HG03135 (cell line): ENCODE measurements around the gene DKK2.
"Not testable (repeated sequence)": the region's sequence is repeated elsewhere in the genome, so short reads cannot be mapped to it uniquely, and the experiment has no call there.

Experiments used
- ATAC-seq: cut with Tn5 transposase; IDR thresholded peaks from one replicate; pipeline ENCODE4 v1.9.1; 2021; ENCODE audit warnings: mild to moderate bottlenecking, moderate library complexity; ENCODE audit not compliant: unreplicated experiment

DKK2 gene

GRCh38 chr4:106914223-106914622 is 121.9 kb downstream of the DKK2 start:
- no peak for ATAC-seq

- ATAC-seq = no peak
Observed at GRCh38 chr4:106909486-106910188, 126.5 kb downstream of the DKK2 start.

DNA sequence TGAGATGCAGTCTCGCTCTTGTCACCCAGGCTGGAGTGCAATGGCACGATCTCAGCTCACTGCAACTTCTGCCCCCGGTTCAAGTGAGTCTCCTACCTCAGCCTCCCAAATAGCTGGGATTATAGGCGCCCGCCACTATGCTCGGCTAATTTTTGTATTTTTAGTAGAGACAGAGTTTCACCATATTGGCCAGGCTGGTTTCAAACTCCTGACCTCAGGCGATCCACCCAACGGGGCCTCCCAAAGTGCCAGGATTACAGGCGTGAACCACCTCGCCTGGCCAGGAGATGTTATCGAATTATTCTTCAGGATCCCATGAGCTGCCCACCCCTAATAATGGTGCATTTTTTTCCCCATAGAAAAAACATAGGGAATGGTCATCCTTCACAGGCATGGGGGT is 128.1 kb downstream of the DKK2 start:
- not testable (repeated sequence) for ATAC-seq

- no peak for ATAC-seq
Observed at GRCh38 chr4:106907216-106907615, 128.9 kb downstream of the DKK2 start.

DNA sequence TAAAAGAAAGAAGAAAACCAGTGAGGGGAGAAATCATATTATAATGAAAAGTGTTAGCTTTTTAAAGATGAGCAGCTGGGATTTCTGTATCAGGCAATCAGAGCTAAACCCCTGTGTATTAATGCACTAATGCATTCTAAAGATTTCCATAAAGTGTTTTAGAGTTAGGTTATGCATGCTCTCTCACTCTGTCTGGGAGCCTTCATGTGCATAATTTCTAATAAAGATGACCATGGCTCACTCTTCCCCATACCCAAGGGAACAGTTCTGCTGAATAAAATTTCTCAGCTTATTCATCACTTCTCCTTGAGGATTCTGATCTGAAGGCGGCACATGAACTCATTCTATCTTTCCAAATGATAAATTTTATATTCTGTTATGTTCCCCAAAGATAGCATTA is 129.4 kb downstream of the DKK2 start:
- no peak for ATAC-seq

GRCh38 chr4:106898621-106899230 is 137.4 kb downstream of the DKK2 start:
- ATAC-seq = no peak

- ATAC-seq = no peak
Observed at GRCh38 chr4:106893903-106894302, 142.2 kb downstream of the DKK2 start.

- no peak for ATAC-seq
Observed at GRCh38 chr4:106893395-106893881, 142.7 kb downstream of the DKK2 start.

DNA sequence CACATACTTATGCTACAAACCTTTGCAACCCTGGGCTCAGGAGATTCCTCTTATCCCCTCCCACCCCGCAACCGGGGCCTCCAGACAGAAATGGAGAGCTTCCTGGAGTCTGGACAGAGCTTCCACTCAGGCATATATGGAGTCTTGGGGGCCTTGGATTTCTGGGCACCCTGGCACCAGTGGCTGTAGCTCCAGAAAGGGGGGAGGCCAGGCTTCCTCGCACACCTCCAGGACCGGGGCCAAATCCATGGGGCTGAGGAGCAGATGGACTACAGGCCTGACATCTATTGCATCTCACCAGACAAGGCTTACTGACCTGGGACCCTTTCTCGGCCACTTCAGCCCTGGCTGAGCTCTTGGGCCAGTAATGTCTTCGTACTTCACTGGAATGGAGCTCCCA is 143.3 kb downstream of the DKK2 start:
- ATAC-seq = no peak

DNA sequence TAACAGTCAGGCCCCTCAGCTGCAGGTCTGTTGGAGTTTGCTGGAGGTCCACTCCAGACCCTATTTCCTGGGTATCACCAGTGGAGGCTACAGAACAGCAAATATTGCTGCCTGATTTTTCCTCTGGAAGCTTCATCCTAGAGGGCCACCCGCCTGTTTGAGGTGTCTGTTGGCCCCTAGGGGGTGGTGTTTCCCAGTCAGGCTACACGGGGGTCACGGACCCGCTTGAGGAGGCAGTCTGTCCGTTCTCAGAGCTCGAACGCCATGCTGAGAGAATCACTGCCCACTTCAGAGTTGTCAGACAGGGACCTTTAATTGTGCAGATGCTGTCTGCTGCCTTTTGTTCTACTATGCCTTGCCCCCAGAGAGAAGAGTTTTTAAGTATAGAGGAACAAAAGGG is 160.8 kb downstream of the DKK2 start:
- no peak for ATAC-seq
